ENCODE results near the gene SPDEF.

The SPDEF gene

DNA sequence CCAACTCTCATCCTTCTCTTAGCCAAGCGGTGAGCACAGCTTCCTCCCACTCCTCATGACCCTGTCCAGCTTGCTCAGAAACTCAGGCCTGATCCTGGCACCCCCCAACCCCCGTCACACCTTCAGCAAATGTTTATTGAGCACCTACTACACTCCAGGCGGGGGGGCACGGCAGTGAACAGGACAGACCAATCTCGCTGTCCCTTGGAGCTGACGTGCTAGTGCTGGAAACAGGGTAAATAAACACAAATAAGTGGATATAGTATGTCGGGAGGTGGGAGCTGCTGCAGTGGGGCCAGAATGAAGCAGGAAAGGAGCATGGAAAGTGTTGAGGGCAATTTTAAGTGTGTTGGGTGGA, 7.4 kb upstream of the SPDEF start:
- no peak for DNase-seq (ENCODE audit: low spot score)

- DNase-seq (ENCODE audit: low spot score): no peak
Observed at GRCh38 chr6:34562861-34563512, 6.9 kb upstream of the SPDEF start.

DNA sequence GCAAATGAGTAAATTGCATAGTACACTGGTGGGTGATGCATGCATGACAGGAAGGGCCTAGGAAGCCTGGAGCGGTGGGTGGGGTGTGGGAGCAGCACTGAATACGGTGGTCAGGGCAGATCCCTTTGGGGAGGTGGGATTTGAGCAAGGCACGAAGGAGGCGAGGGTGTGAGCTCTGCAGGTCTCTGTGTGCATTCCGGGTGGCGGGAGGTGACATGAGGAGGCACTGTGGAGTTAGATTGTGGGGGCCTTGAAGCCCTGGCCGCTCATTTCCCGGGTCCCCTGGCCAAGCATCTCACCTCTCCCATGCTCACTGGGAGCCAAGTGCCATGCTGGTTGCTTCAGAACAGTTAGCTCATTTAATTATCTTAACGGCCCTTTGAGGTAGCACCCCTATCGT, 6.2 kb upstream of the SPDEF start:
- DNase-seq (ENCODE audit: low spot score): no peak

GRCh38 chr6:34561227-34561530, 5.0 kb upstream of the SPDEF start:
- no peak for DNase-seq (ENCODE audit: low spot score)

- DNase-seq (ENCODE audit: low spot score): no peak
Observed at GRCh38 chr6:34560366-34561226, 4.5 kb upstream of the SPDEF start.

DNA sequence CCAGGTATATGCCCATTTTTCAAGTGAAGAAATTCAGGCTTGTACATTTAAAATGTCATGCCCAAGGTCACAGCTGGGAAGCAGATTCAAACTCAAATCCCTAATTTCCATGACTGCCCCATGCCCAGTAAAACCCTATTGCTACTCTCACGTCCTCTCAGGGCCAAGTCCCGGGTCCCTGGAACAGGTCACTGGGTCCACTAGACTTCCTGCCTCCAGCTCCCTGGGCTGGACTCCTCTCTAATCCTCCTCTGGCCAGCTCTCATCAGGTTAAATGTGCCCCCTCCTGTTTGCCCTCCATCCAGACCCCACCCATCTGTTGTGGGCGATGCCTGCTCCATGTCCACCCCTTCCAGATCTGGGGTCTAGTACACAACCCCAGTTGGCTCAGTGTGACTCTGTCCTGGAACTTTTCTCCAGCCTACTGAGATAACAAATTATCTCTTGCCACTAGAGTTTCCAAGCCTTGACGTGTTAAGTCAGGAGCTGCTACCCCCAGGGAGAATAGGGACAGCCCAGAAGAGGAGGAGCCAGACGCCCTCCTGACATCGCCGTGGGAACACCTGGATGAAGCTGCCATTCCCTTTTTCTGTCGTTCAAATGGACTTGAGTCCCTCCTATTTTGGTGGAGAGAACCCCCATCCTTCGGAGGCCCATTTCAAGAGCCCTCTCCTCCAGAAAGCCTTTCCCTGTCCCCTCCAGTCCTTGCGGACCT, 3.7 kb upstream of the SPDEF start:
- no peak for DNase-seq (ENCODE audit: low spot score)

DNA sequence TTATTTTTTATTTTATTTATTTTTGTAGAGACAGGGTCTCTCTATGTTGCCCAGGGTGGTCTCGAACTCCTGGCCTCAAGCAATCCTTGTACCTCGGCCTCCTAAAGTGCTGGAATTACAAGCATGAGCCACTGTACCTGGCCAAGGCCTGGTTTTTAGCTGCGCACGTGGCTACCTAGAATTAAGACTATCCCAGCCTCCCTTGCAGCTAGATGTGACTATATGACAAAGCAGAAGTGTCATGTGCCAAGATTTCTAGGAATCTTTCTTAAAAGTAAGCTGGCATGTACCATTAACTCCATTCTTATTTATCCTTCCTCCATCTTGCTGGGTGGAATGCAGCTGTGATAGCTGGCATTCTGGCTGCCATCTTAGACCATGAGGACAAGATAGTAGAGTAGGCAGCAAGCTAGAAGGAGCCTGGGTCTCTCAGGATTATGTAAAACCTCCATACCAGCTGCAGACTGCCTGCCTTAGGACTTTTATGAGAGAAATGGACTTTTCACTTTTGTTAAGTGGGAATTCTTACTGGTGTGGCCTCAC, 2.1 kb upstream of the SPDEF start:
- DNase-seq (ENCODE audit: low spot score): no peak

DNA sequence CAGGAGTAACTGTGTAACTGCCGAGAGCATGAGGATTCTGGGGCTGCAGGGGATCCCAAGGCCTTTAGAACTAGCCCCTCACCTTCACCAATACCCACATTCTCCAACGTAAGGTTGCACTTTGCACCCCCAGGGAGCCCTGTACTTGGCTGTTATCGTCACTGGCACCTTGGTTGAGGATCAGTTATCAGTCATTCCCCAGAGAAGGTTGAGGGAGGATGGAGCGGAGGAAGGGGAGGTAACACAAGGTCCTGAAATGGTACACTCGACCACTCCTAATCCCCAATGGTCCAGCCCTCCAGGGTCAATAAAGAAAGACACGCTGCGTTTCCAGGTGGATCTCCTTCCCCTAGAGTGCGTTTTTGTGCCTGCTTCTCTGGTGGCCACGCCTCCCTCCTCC, 1.1 kb upstream of the SPDEF start:
- no peak for DNase-seq (ENCODE audit: low spot score)

GRCh38 chr6:34556493-34556892, 364 bp upstream of the SPDEF start:
- DNase-seq (ENCODE audit: low spot score): no peak

DNA sequence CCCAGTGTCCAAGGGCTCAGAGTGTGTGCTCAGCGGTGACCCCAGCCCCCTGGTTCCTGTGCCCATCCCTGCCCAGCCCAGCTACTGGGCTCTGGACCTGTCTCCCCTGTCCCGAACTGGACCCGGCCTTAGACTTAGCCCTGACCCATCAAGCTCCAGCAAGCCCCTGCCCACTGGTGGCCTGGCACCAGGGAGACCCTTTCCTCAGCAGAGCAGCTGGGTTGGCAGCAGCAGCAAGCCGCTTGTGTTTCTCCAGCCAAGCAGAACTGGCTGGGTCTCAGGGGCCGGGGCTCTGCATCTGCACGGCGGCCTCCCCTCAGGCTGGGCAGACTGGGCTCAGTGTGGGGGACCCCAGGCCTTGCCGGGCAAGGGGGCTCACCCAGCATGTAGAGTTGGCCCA, 801 bp downstream of the SPDEF start:
- no peak for DNase-seq (ENCODE audit: low spot score)

DNA sequence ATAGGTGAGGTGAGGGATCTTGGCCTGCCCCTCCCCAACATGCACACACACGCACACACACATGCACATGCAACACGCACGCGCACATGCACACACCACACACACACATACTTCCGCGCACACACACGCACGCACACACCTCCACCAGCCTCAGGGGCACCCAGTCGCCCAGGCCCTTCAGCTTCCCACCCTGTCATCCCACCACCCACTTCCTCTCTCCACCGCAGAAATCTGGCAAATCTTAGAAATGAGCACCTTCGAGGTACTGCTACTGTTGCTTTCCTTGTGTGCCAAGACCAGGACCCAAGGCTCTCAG, 1.2 kb downstream of the SPDEF start:
- DNase-seq (ENCODE audit: low spot score): no peak

DNA sequence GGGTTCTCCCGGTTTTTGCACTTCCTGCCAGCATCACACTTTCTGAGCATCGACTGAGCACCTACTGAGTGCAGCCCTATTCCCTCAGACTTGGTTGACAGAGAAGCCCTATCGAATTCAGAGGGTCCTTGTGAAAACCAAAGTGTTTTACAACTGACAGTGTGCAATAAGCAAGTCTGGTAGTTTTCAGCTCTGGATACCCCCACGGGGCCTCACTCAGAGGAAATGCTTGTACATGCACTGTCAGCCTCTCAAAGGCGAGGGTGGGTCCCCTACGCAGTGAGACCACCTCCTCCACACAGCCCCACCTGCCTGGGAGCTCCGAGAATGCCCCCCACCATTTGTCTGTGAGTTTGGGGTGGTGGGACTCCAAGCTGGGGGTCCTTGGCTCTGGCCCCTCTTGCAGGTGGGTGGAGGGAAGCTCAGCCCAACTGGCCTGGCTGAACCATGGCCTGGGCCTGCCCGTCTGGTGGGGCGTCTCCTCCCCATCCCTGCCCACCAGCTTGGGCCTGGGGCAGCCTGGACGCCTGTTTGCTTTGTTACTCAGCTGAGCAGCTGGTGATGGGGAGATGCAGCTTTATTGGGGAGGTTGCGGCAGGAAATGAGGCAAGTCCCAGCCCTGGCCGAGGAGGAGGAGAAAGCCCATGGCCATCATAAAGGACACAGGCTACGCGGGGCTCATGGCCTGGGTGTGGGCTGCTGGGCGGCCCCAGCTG, 1.7 kb downstream of the SPDEF start:
- DNase-seq (ENCODE audit: low spot score): no peak

- no peak for DNase-seq (ENCODE audit: low spot score)
Observed at GRCh38 chr6:34553750-34554149, 2.4 kb downstream of the SPDEF start.

DNA sequence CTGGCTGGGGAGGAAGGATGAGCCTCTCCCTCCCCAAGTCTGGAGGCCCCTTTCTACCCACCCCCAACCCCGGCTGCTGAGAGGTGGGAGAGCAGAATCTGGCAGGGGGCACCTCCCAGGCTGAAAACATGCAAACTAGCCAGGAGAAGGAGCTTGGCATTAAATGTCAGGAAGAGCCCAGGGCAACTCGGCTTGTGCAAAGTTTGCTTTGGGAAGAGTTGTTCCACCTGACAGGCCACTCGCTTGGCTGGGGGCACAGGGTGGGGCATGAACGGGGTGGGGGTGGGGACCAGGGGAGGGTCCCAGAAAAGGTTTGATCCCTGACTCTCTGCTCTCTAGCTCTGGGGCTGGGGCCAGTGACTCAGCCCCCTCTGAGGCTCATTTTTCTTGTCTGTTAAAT, 3.0 kb downstream of the SPDEF start:
- DNase-seq (ENCODE audit: low spot score): no peak

- no peak for DNase-seq (ENCODE audit: low spot score)
Observed at GRCh38 chr6:34552620-34553019, 3.5 kb downstream of the SPDEF start.

DNA sequence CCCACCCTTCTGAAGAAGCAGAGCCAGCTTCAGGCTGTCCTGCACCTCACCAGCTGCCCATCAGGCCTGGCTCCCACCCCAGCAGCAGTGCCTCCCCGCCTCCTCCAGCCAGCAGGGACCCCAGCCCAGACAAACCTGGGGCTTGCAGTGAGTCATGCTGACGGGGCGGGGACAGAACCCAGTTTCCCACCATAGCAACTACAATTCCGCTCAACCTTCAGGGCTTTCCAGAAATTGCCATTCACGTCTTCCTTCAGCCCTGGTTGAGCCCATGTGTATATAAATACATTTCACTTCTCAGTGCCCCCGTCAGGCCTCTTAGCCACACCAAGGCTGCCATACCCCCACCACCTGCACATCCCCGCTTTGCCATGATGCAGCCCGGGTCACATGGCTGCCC, 4.4 kb downstream of the SPDEF start:
- no peak for DNase-seq (ENCODE audit: low spot score)

DNA sequence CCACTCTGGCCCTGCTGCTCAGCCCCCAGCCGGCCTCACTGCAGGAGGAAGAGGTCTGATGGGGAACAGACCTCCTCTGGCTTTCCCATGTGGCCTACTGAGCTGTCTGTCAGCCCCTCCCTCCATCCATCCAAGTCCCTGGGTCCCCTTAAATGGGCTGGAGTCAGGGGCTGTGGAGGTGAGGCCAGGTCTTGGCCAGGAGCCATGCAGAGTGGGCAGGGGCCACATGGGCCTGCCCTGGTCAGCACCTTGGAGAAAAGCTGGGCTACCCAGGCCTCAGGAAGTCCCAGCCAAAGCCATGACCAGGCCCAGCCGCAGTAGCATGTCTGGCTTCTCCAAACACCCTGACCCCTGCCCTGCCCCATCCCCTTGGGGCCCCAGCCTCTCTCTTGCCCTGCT, 6.3 kb downstream of the SPDEF start:
- no peak for DNase-seq (ENCODE audit: low spot score)

GRCh38 chr6:34549026-34549803, 6.9 kb downstream of the SPDEF start:
- no peak for DNase-seq (ENCODE audit: low spot score)

GRCh38 chr6:34547701-34548644, 8.2 kb downstream of the SPDEF start:
- no peak for DNase-seq (ENCODE audit: low spot score)

DNA sequence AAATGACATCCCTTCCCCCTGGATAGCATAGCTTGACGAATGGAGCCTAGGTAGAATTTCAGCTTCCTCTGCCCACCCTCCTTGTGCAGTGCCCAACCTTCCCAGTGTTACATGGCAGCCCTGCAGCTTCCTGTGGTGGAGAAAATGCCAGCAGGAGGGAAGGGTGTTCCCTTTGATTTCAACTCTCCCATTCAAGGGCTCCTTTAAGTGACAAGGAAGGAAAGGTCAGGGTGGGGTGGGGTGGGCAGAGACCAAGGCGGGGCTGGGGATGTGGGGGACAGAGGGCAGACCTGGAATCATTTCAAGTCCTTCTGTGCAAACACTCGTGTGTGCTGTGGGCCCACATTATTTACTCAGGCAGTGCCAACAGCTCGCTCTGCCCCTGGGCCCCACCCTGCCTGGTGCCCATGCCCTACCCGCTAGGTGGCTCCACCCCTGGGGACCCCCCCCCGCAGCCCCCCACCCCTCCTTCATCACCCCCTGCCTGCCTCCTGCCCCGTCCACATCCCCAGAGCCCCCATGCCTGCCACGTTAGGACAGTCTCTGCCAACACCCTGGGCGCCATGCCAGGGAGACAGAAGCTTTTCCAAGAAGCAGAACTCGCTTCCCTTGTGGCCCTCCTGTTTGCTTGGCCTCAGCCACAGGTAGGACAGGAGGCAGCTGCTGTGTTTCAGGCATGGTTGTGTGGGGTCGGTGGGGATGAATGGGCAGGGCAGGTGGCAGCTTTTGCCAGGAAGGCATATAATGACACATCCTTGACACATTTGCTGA, 9.4 kb downstream of the SPDEF start:
- no peak for DNase-seq (ENCODE audit: low spot score)
